Brain pericyte (primary cell): ENCODE results near the gene WDR45B.
"Not testable (repeated sequence)": the region's sequence is repeated elsewhere in the genome, so short reads cannot be mapped to it uniquely, and the experiment has no call there.

Source experiments
- DNase-seq: peaks from one replicate; pipeline ENCODE4 v3.0.0-alpha.2; 2012; ENCODE audit warnings: low read depth, low spot score

Gene WDR45B

DNA sequence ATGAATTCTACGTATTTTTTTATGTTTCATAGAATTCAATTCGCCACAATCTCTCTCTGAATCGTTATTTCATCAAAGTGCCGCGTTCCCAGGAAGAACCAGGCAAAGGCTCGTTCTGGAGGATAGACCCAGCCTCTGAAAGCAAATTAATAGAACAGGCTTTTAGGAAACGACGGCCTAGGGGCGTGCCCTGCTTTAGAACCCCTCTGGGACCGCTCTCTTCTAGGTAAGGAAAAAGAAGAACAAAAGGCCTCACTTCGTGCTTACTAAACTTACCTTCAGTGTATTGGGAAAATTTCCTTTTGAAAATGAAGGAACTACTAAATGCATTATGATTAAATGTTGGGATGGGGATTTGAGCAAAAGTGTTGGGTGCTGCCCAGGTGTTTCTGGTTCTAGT lies 65.5 kb downstream of the WDR45B start:
- DNase-seq = no peak

DNA sequence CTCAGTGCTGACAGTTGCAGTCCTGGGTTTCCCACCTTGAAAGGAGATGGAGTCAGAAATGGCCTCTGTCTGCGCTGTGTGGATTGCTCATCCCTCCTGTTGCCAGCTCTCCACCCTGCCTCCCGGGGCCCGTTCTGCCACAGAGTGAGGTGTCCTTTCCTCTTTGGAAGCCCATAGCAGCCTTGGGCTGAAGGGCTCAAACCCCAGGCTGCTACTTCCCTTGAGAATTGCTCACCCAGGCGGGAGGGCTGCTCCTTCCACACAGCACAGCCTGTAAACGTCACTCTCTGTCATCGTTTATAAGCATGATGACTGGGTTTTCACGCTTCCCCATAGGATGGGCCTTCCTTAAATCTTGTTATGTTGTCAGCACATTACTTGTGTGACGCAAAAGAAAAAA lies 66.0 kb downstream of the WDR45B start:
- no peak for DNase-seq

DNA sequence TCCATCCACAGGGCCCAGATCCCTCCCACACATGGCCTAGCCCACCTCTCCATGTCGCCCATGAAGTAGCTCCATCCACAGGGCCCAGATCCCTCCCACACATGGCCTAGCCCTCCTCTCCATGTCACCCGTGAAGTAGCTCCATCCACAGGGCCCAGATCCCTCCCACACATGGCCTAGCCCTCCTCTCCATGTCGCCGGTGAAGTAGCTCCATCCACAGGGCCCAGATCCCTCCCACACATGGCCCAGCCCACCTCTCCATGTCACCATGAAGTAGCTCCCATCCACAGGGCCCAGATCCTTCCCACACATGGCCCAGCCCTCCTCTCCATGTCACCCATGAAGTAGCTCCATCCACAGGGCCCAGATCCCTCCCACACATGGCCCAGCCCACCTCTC lies 68.3 kb downstream of the WDR45B start:
- not testable (repeated sequence) for DNase-seq

DNA sequence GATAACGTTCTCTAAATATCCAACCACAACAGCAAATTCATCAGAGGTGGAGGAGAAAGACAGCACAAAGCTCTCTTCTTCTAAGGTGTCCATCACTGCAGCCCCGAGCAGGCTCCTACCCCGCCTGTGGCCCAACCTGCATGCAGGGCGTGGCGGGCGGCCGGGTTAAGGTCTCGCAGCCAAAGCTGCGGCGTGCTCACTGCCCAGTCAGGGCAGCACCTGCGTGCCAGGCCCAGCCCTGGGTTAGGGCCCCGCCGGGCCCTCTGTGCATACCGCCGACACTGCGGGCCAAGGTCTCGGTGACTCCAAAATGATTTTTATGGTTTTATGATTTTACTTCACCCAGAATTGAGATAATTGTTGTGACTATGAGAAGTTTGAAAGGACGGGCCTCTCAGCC lies 70.9 kb downstream of the WDR45B start:
- no peak for DNase-seq

DNA sequence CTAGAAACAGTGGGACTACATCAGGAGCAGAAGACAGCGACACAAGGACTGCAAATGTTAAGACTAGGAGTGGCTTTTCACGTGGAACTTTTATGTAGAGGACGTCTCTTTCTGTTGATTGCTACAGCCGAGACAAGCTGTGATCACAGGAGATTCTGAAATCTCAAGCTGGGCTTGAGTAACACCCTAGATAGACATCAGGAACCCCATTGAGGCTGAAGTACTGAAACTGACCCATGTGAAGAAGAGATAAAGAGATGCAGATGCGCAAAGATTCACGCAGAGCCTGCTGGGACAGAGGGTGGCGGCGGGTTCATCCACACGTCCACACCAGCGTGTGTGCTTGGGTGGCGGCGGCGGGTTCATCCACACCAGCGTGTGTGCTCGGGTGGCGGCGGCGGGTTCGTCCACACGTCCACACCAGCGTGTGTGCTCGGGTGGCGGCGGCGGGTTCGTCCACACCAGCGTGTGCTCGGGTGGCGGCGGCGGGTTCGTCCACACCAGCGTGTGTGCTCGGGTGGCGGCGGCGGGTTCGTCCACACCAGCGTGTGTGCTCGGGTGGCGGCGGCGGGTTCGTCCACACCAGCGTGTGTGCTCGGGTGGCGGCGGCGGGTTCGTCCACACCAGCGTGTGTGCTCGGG lies 72.5 kb downstream of the WDR45B start:
- not testable (repeated sequence) for DNase-seq

DNA sequence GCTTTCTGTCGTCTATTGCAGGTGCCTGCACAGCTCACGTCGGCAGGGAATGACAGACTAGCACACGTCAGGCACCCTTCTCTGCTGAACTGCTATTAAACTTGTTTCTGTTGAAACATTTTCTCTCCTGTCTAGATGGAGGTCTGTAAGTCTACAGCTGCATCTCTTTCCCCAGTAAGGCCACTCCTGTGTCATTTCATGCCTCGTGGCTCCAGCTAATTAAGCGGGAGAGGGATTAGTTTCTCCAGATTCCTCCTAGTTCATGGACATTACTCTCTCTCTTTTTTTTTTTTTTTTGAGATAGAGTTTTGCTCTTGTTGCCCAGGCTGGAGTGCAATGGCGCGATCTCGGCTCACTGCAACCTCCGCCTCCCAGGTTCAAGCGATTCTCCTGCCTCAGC lies 74.2 kb downstream of the WDR45B start:
- no peak for DNase-seq

DNA sequence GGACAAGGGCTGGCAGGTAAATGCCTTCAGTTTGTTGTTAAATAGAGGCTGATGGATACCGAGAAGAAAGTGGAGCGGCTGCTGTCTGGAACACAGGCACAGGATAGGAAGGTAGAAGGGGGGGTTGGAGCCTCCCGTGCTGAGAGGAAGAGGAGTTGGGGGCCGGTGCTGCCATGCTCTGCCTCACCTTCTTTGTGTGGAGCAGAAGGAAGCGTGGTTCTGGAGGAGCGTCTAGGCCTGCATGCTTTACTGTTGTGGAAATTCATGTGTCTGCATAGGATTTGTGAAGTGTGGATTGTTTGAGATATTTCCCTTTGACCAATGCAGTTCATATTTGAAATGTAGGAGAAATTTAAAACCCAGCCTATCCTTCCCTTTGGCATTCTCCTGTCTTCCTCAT lies 76.4 kb downstream of the WDR45B start:
- DNase-seq = no peak

DNA sequence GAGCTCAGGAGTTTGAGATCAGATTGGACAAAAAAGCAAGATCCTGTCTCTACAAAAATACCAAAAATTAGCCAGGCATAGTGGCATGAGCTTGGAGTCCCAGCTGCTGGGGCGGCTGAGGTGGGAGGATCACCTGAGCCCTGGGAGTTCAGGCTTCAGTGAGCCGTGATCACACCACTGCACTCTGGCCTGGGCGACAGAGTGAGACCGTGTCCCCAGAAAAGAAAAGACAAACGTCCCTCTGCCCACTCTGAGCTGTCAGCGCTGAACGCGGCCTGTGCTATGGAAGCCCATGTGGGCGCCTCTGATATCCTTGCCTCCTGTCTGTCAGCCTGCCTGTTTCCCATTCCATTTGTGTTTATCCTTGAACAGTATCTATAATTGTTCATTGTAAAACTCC lies 78.0 kb downstream of the WDR45B start:
- DNase-seq = no peak

DNA sequence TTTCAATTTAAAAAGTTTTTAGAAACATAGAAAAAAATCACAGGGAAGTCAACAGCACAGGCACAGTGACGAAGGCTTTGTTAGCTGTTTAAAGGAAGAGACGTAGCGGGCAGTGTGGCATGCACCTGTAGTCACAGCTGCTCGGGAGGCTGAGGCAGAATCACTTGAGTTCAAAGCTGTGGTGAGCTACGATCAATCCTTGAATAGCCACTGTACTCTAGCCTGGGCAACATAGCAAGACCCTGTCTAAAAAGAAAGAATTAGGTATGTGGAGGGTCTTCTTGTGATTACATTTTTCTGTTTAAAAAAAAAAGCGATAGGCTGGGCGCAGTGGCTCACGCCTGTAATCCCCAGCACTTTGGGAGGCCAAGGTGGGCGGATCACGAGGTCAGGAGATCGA lies 78.6 kb downstream of the WDR45B start:
- DNase-seq = no peak

DNA sequence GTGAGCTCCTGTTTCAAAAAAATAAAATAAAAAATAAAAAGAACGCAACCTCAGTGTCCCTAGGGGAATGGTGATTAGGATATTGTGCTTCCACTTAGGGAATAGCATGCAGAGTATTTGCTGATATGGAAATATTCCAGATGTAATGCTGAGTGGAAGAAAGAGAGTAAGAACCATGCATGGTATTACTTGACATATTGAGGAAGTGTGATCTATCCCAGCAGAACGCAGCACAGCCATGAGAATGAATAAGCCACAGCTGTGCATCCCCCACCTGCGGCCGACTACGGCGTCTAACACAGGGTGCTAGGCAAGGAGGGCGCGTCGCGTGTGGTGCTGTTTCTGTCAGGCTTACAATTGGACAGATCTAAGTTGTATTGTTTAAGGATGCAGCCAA lies 79.2 kb downstream of the WDR45B start:
- DNase-seq = no peak

DNA sequence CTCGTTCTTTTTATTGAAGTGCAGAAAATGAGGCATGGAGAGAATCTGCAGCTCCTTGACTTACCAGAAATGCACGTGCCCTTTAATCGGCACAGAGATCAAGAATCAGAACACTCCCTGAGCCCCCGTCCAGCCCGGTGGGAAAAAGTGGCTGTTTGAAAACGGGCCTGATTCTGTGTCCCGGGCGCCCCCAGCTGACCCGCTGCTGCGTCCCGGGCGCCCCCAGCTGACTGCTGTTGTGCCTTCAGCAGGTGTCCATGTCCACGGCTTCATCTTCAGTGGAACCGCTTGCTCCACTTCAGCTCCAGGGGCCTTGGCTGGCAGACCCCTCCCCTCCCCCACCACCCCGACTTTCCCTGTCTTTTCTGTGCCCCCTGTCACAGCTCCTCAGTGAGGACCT lies 81.0 kb downstream of the WDR45B start:
- no peak for DNase-seq

DNA sequence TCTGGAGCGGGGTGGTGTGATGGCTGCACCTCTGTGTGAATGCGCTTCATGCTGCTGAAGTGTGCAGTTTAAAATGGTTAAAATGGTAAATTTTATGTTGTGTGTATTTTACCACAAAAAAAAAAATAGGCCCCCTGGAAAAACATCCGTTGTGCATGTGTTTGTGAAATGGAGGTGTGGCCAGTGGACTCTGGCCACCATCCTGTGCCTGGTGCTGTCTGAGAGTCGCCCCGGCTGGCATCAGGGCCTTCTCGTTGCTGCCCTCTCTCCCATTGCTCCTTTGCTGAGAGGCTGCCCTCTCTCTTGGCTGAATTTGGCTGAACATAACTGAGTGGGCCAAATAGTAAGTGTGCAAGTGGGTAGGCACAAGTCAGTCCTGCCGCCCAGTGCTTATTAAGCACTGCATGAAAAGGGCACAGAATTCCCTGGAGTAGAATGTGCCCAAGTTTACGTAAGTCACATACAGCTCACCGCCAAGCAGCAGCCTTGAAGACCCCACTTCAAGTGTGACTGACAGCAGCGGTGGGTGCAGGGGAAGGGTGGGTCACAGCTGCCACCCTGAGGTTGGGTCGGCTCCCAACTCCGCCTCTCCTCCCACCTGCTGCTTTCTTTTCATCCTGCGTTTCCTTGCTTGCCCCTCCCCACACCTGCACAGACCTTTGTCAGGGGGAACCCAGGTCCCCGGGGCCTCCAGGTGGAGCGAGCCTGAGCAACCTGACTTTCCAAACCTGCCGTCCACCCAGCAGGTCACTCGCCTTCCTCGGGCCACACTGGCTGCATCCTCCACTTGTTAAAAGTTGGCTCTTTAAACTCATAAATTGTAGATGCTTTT lies 81.9 kb downstream of the WDR45B start:
- DNase-seq = no peak

DNA sequence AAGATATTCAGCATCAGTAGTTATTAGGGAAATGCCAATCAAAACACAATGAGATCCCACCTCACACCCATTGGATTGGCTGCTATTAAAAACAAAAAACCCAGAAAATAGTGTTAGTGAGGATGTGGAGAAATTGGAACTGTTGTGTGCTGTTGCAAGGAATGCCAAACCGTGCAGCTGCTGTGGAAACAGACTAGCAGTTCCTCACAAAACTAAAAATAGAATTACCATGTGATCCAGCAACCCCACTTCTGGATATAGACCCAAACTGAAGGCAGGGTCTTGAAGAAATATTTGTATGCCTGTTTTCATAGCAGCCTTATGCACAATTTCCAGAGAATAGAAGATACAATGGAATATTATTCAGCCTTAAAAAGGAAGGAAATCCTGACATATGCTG lies 82.7 kb downstream of the WDR45B start:
- DNase-seq = no peak
